ENCODE results near the gene PLPP3. TPM values are rescaled to one million over a fixed set of nuclear protein-coding genes. Genes with fewer than 3 reads are reported as not detected.

PLPP3 gene
- total and polyA plus RNA-seq, 2 experiments from 2014 or later, result 41.9 to 61.9 TPM

- Histone ChIP-seq H3K36me3 (ENCODE audit: insufficient read depth) (no peaks in the 10 kb centered on the region; the same call in 1 of the 2 replicates), H3K79me2 (replicated peaks; ENCODE audit: insufficient read depth) (no peaks in the 10 kb centered on the region), H2AFZ (no peak overlapping the region), H3K27me3 (ENCODE audit: insufficient read depth) (no peaks in the 10 kb centered on the region), H3K4me3 (no peak overlapping the region), H4K20me1 (replicated peaks; ENCODE audit: insufficient read depth) (no peaks in the 10 kb centered on the region), H3K27ac (ENCODE audit: low read depth) (no peak overlapping the region), H3K4me1 (ENCODE audit: insufficient read depth) (no peaks in the 10 kb centered on the region), H3K9me2 (ENCODE audit: insufficient read depth) (peaks cover 3% of the 10 kb centered on the region; the same call in 1 of the 2 replicates), H3K4me2 (no peak overlapping the region), H3F3A (replicated peaks; ENCODE audit: low read depth) (no peaks in the 10 kb centered on the region)
- Mint-ChIP-seq H3K27me3 (ENCODE audit: insufficient read depth, low read depth, poor library complexity) (peaks cover 4% of the 10 kb centered on the region), H3K36me3 (ENCODE audit: low read depth) (no peaks in the 10 kb centered on the region), H3K4me3 (no peak overlapping the region), H3K9me3 (no peaks in the 10 kb centered on the region), H3K4me1 (peaks cover 14% of the 10 kb centered on the region), H3K27ac (no peak overlapping the region)
- no peak for ATAC-seq
- no peak for DNase-seq (ENCODE audit: low spot score)
- TF ChIP-seq JUNB (IDR thresholded peaks at IDR 0.05; ENCODE audit: unreplicated experiment), result no peak
- TF ChIP-seq NANOG (IDR thresholded peaks at IDR 0.05; ENCODE audit: borderline replicate concordance), result no peak
Observed at GRCh38 chr1:56459260-56459659, 120.1 kb downstream of the PLPP3 start.

- no peak overlapping the region for H3K27ac ChIP-seq (ENCODE audit: low read depth)
- no peak overlapping the region for H3K27ac Mint-ChIP-seq
- no peak for TF ChIP-seq EZH2phosphoT487 (IDR thresholded peaks at IDR 0.05; ENCODE audit: unreplicated experiment)
- no peak for TF ChIP-seq POLR2AphosphoS5 (IDR thresholded peaks at IDR 0.05; ENCODE audit: low read depth)
- TF ChIP-seq ZNF462 (CRISPR knock-in tag; IDR thresholded peaks at IDR 0.05), result no peak
- no peak for TF ChIP-seq EZH2 (IDR thresholded peaks at IDR 0.05; ENCODE audit: low read depth, unreplicated experiment)
- TF ChIP-seq ETS1 (IDR thresholded peaks at IDR 0.05), result no peak
- H3K9me2 ChIP-seq (ENCODE audit: insufficient read depth), result peaks cover 3% of the 10 kb centered on the region; the same call in 1 of the 2 replicates
- no peak overlapping the region for H2AFZ ChIP-seq
- no peak overlapping the region for H3K4me3 ChIP-seq
- ATAC-seq (no peak), DNase-seq (ENCODE audit: low spot score) (no peak)
- no peaks in the 10 kb centered on the region for H3K36me3 Mint-ChIP-seq (ENCODE audit: low read depth)
- no peaks in the 10 kb centered on the region for H3K27me3 ChIP-seq (ENCODE audit: insufficient read depth)
- no peak overlapping the region for H3K4me2 ChIP-seq
- H3K36me3 ChIP-seq (ENCODE audit: insufficient read depth), result no peaks in the 10 kb centered on the region; the same call in 1 of the 2 replicates
- no peaks in the 10 kb centered on the region; the same call in 1 of the 2 replicates for H3F3A ChIP-seq (replicated peaks; ENCODE audit: low read depth)
- H4K20me1 ChIP-seq (replicated peaks; ENCODE audit: insufficient read depth), result no peaks in the 10 kb centered on the region
- H3K4me1 Mint-ChIP-seq, result peaks cover 23% of the 10 kb centered on the region
- H3K4me3 Mint-ChIP-seq, result no peak overlapping the region
- peaks cover 9% of the 10 kb centered on the region for H3K27me3 Mint-ChIP-seq (ENCODE audit: insufficient read depth, low read depth, poor library complexity)
- no peaks in the 10 kb centered on the region for H3K79me2 ChIP-seq (replicated peaks; ENCODE audit: insufficient read depth)
- peaks cover 3% of the 10 kb centered on the region for H3K4me1 ChIP-seq (ENCODE audit: insufficient read depth)
- no peaks in the 10 kb centered on the region for H3K9me3 Mint-ChIP-seq
Observed at GRCh38 chr1:56457756-56458375, 121.5 kb downstream of the PLPP3 start.
